GM23338 (cell line): ENCODE results near the gene DLG4.

Experiments
- CREB1 ChIP-seq: fragments of 250-450 bp; sonication (Bioruptor Pico); IDR thresholded peaks from 2 replicates; pipeline ENCODE4 v1.5.0; 2020; ENCODE audit warnings: low read depth, mild to moderate bottlenecking, moderate library complexity
- CTCF ChIP-seq, 2 experiments: fragments of 200-600 bp in 1 of 2; sonication (generic) in 1 of 2; conservative IDR thresholded peaks; 2 replicates each; pipeline versions ENCODE4 v1.5.1 to v1.6.1; 2016 to 2017; ENCODE audit warnings: antibody characterized with exemption in 2 of 2, low read depth in 2 of 2, mild to moderate bottlenecking in 2 of 2, moderate library complexity in 1 of 2
- ETS1 ChIP-seq: IDR thresholded peaks from 2 replicates; pipeline ENCODE4 v1.6.1; 2016; ENCODE audit warnings: antibody characterized with exemption
- EZH2 ChIP-seq: fragments of 200-600 bp; sonication (generic); IDR thresholded peaks from one replicate; pipeline ENCODE4 v1.8.0; 2017; ENCODE audit warnings: antibody characterized with exemption, mild to moderate bottlenecking, low read depth; ENCODE audit not compliant: unreplicated experiment
- EZH2phosphoT487 ChIP-seq: fragments of 200-600 bp; sonication (generic); IDR thresholded peaks from one replicate; pipeline ENCODE4 v1.8.1; 2018; ENCODE audit warnings: antibody characterized with exemption; ENCODE audit not compliant: unreplicated experiment
- JUNB ChIP-seq: IDR thresholded peaks from one replicate; pipeline ENCODE4 v1.6.1; 2016; ENCODE audit warnings: antibody characterized with exemption; ENCODE audit not compliant: unreplicated experiment
- NANOG ChIP-seq: IDR thresholded peaks from 2 replicates; pipeline ENCODE4 v1.6.1; 2016; ENCODE audit warnings: antibody characterized with exemption, borderline replicate concordance
- POLR2AphosphoS5 ChIP-seq: IDR thresholded peaks from 2 replicates; pipeline ENCODE4 v1.6.1; 2016; ENCODE audit warnings: antibody characterized with exemption, low read depth
- STAT1 ChIP-seq: IDR thresholded peaks from one replicate; pipeline ENCODE4 v1.6.1; 2016; ENCODE audit warnings: antibody characterized with exemption; ENCODE audit not compliant: unreplicated experiment
- ZNF331 ChIP-seq: fragments of 250-450 bp; sonication (Bioruptor Pico); IDR thresholded peaks from 2 replicates; pipeline ENCODE4 v1.5.0; 2020; ENCODE audit warnings: low read depth, mild to moderate bottlenecking, moderate library complexity
- TF ChIP-seq, protein P1 (sequence below): IDR thresholded peaks from one replicate; pipeline ENCODE4 v1.6.1; 2018; ENCODE audit warnings: antibody characterized with exemption; ENCODE audit not compliant: unreplicated experiment

DNA sequence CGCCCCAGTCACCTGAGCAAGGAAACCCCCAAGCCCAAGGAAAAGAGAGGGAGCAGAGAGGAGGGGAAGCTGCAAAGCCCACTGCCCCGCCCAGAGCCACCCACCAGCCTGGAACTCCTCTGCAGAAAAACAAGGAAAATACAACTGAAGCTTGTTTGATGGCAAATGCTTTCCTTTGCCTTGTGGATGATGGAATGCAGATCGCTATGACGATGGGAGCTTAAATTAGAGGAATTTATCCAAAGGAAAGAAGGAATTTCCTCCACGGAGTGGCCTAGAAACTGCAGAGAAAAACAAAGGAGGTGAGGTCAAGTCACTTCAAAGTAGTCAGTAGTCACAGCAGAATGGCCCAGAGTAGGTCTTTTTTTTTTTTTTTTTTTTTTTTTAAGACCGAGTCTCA, 73.5 kb downstream of the DLG4 start:
- TF ChIP-seq, protein P1, sequence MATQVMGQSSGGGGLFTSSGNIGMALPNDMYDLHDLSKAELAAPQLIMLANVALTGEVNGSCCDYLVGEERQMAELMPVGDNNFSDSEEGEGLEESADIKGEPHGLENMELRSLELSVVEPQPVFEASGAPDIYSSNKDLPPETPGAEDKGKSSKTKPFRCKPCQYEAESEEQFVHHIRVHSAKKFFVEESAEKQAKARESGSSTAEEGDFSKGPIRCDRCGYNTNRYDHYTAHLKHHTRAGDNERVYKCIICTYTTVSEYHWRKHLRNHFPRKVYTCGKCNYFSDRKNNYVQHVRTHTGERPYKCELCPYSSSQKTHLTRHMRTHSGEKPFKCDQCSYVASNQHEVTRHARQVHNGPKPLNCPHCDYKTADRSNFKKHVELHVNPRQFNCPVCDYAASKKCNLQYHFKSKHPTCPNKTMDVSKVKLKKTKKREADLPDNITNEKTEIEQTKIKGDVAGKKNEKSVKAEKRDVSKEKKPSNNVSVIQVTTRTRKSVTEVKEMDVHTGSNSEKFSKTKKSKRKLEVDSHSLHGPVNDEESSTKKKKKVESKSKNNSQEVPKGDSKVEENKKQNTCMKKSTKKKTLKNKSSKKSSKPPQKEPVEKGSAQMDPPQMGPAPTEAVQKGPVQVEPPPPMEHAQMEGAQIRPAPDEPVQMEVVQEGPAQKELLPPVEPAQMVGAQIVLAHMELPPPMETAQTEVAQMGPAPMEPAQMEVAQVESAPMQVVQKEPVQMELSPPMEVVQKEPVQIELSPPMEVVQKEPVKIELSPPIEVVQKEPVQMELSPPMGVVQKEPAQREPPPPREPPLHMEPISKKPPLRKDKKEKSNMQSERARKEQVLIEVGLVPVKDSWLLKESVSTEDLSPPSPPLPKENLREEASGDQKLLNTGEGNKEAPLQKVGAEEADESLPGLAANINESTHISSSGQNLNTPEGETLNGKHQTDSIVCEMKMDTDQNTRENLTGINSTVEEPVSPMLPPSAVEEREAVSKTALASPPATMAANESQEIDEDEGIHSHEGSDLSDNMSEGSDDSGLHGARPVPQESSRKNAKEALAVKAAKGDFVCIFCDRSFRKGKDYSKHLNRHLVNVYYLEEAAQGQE: no peak
- TF ChIP-seq CTCF (conservative IDR thresholded peaks at IDR 0.05; ENCODE audit: low read depth in 2 of 2): no peak
- TF ChIP-seq EZH2: no peak
- no peak for TF ChIP-seq POLR2AphosphoS5
- no peak for TF ChIP-seq JUNB
- no peak for TF ChIP-seq NANOG
- TF ChIP-seq CREB1: no peak
- TF ChIP-seq EZH2phosphoT487: no peak
- TF ChIP-seq STAT1: no peak
- no peak for TF ChIP-seq ETS1
- TF ChIP-seq ZNF331: no peak
